SK-N-SH (cell line): ENCODE results near the gene DAP.

Source experiments
- GABPA ChIP-seq: IDR thresholded peaks from 2 replicates; pipeline ENCODE4 v1.4.0; 2012; ENCODE audit warnings: low read depth, mild to moderate bottlenecking
- GATA2 ChIP-seq: sonication (generic); formaldehyde crosslinking; IDR thresholded peaks from 2 replicates; pipeline ENCODE4 v1.5.0; 2020; ENCODE audit warnings: mild to moderate bottlenecking, missing genetic modification reagents
- JUND ChIP-seq: IDR thresholded peaks from 2 replicates; pipeline ENCODE4 v1.4.0; 2012
- NFIC ChIP-seq: IDR thresholded peaks from 2 replicates; pipeline ENCODE4 v1.4.0; 2012; ENCODE audit warnings: borderline replicate concordance
- RFX5 ChIP-seq: IDR thresholded peaks from 2 replicates; pipeline ENCODE4 v1.6.1; 2012; ENCODE audit warnings: mild to moderate bottlenecking, improper control_type of control experiment, low read length

- TF ChIP-seq RFX5: no peak
- TF ChIP-seq GATA2 (CRISPR knock-in tag): no peak
- TF ChIP-seq GABPA: no peak
- TF ChIP-seq JUND: no peak
- TF ChIP-seq NFIC: no peak
Measured at GRCh38 chr5:10757922-10758555, 3.0 kb downstream of the DAP start.
